Uterus (tissue), 4 donors: ENCODE measurements around the gene SLC39A7. TPM values are rescaled to one million over a fixed set of nuclear protein-coding genes. Genes with fewer than 3 reads are reported as not detected.
A peak's percentile ranks its signal among the peaks of the same experiment; 100 is the strongest.

Experiments used
- DNase-seq, 2 donors: peaks; one replicate each; pipeline ENCODE4 v3.0.0-alpha.2; 2019 to 2020
- H3K27ac ChIP-seq, 2 donors: fragments of 200-600 bp; sonication (generic); 1 replicate in 1 of 2; 2 replicates in 1 of 2; pipeline ENCODE4 v1.5.1; 2016 to 2018
- H3K27me3 ChIP-seq, 2 donors: fragments of 200-600 bp; sonication (generic); one replicate each; pipeline ENCODE4 v1.5.1; 2018 to 2019; ENCODE audit warnings: control low read depth in 1 of 2
- H3K36me3 ChIP-seq, 2 donors: fragments of 200-600 bp; sonication (generic); one replicate each; pipeline ENCODE4 v1.5.1; 2019; ENCODE audit warnings: control low read depth in 1 of 2
- H3K4me1 ChIP-seq, 2 donors: fragments of 200-600 bp; sonication (generic); one replicate each; pipeline ENCODE4 v1.5.1; 2018 to 2019; ENCODE audit warnings: control low read depth in 1 of 2
- H3K4me3 ChIP-seq, 2 donors: fragments of 200-600 bp; sonication (generic); 1 replicate in 1 of 2; 2 replicates in 1 of 2; pipeline ENCODE4 v1.5.1; 2018 to 2019; ENCODE audit warnings: mild to moderate bottlenecking in 1 of 2
- H3K9me3 ChIP-seq, 2 donors: fragments of 200-600 bp; sonication (generic); one replicate each; pipeline ENCODE4 v1.5.1; 2019; ENCODE audit warnings: control low read depth in 1 of 2
- CTCF ChIP-seq, 4 experiments: fragments of 200-600 bp in 2 of 4; fragments of 450-650 bp in 2 of 4; sonication (generic) in 2 of 4; IDR thresholded peaks; one replicate each; pipeline ENCODE4 v1.5.1; 2016 to 2019; ENCODE audit warnings: antibody characterized with exemption in 4 of 4, mild to moderate bottlenecking in 2 of 4, moderate library complexity in 1 of 4
- POLR2A ChIP-seq, 2 donors: fragments of 450-650 bp; IDR thresholded peaks; one replicate each; pipeline ENCODE4 v1.6.1; 2016; ENCODE audit warnings: antibody characterized with exemption in 2 of 2, mild to moderate bottlenecking in 1 of 2, moderate library complexity in 1 of 2
- intact Hi-C: fragments of 100-400 bp; cut with DNase I; formaldehyde crosslinking; loops from one replicate; pipeline ENCODE4 v1.15.1; 2023; ENCODE audit warnings: low total_unique reads
- total RNA-seq, 4 donors: library from RNA; depleted of rRNA in 3 of 4; stranded (reverse); fragments of >200 nt in 3 of 4; gene quantifications; one replicate each; pipeline versions ENCODE4 v1.1.0 to v1.2.4, GENCODE V29; 2014 to 2023
- donor health status: DM: yes; HTN: yes; CAD: no.

SLC39A7 gene
- total RNA-seq, 4 donors from 2014 or later: 53.8 to 87.8 (median 57.5) TPM

DNA sequence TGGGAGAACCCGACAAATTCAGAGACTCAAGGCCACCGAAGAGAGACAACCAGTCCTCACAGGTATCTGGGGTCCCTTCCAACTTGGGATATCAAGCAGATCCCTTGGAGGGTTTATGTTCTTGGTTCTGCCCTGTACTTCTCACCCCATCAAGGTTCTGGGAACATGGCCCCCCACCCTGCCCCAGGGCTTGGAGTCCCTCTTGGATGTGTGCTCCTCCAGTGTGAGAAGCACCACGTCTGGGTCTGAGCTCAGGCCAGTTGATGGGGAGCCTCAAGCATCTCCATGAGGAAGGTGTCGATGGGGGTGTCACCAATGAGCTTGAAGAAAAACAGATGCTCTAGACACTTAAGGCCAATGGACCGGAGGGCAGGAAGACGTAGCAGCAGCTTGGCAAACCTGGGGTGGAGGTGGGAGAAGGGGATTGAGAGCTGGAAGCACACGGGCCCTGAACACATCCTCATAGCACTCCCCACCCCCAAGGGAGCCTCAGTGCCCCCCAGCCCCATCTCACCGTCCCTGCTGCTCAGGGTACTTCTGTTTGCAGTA lies 6.2 kb upstream of the SLC39A7 start:
- Histone ChIP-seq H3K36me3 (no peaks in the 10 kb centered on the region), H3K27me3 (peaks cover 0 to 8% of the 10 kb centered on the region in 2 donors), H3K9me3 (no peaks in the 10 kb centered on the region), H3K4me1 (peaks cover 0 to 11% of the 10 kb centered on the region in 2 donors), H3K4me3 (no peak overlapping the region), H3K27ac (no peak overlapping the region)
- no peak for DNase-seq
- intact Hi-C loops: no loop called here
- no peak for TF ChIP-seq CTCF (IDR thresholded peaks at IDR 0.05)
- TF ChIP-seq POLR2A (IDR thresholded peaks at IDR 0.05): no peak

DNA sequence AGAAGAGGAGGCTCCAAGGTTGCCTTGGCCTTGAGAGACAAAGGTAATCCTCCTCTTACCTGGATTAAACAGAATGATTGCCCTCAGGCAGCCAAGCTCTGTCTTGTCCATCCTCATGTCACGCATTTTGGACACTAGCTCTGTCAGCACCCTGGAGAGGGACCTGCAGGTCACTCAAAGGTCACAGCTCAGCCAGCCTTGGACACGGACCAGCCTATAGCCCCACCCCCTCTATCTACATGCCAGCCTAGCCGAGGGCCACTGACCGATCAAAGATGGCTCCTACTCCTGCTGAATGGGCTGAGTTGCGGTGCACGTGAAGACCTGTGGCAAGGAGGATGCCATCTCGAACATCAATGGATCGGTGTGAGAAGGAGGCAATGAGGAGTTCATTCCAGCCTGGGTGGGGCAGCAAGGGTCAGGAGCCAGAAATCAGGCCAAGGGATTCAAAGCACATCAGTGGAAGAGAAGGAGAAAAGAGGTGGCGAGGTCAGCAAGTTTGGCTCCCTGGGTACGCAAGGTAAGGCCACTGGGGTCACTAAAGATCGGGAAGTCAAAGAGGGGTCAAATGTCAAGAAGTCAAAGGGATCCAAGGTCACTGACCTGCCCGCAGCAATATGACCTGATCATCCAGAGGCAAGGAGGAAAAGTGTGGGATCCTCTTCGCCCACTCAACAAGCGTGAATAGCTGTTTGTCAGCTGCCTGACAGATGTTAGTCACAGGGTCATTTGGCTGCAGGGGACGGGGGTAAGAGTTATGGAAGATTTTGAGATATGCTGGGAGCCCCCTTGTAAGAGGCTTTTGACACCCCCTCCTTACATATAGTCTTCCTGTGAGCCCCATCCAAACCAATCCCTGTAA lies 5.1 kb upstream of the SLC39A7 start:
- Histone ChIP-seq H3K27ac (no peak overlapping the region), H3K9me3 (no peaks in the 10 kb centered on the region), H3K4me3 (no peak overlapping the region), H3K27me3 (peaks cover 0 to 8% of the 10 kb centered on the region in 2 donors), H3K36me3 (no peaks in the 10 kb centered on the region), H3K4me1 (peaks cover 0 to 11% of the 10 kb centered on the region in 2 donors)
- TF ChIP-seq POLR2A (IDR thresholded peaks at IDR 0.05) (no peak), CTCF (IDR thresholded peaks at IDR 0.05) (no peak)
- intact Hi-C loops: no loop called here
- DNase-seq: no peak

- Histone ChIP-seq H3K36me3 (no peaks in the 10 kb centered on the region), H3K4me3 (no peak overlapping the region), H3K4me1 (peaks cover 9 to 14% of the 10 kb centered on the region in 2 donors), H3K27me3 (no peaks in the 10 kb centered on the region), H3K9me3 (no peaks in the 10 kb centered on the region), H3K27ac (no peak overlapping the region)
- DNase-seq: no peak
- intact Hi-C loops: no loop called here
- TF ChIP-seq POLR2A (IDR thresholded peaks at IDR 0.05): no peak
- peak; percentile 25 to 46 (median 40) for TF ChIP-seq CTCF (IDR thresholded peaks at IDR 0.05)
Observed at GRCh38 chr6:33197431-33198048, 3.1 kb upstream of the SLC39A7 start.

DNA sequence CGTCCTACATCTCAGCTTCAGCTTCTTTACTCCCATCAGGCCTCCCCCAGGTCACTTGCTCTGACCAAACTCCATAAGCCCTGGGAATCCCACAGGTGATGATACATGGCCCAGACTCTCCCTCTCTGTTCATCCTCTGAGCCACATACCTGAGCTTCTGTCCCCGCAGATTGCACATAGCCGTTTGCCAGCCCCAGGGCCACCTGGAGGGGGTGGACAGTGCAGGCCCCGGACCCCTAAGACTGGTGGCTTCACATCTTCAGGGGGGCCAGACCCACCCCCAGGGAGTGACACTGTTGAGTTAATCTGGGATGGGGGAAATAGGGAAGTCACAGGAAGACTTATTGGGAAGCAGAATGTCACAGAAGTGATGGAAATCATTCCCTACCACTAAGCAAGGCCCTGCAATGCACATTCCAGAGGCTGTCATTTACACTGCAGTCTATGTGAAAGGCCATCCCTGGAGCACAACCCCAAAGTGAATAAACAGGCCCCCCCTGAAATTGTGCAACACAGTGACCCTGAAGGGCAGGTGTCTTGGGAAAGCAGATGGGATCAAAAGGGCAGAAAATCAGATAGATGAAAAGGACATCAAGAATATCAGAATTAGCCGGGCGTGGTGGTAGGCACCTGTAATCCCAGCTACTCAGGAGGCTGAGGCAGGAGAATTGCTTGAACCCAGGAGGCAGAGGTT lies 2.4 kb upstream of the SLC39A7 start:
- Histone ChIP-seq H3K36me3 (no peaks in the 10 kb centered on the region), H3K27ac (no peak overlapping the region), H3K4me3 (no peak overlapping the region), H3K9me3 (no peaks in the 10 kb centered on the region), H3K27me3 (no peaks in the 10 kb centered on the region), H3K4me1 (peaks cover 10% of the 10 kb centered on the region in 2 donors)
- DNase-seq: no peak
- intact Hi-C loops: no loop called here
- no peak for TF ChIP-seq POLR2A (IDR thresholded peaks at IDR 0.05)
- no peak for TF ChIP-seq CTCF (IDR thresholded peaks at IDR 0.05)
